HG03175 (cell line): ENCODE results near the gene HAUS3.

Source experiments
- ATAC-seq: cut with Tn5 transposase; IDR thresholded peaks from one replicate; pipeline ENCODE4 v1.9.1; 2021; ENCODE audit warnings: mild to moderate bottlenecking, moderate library complexity; ENCODE audit not compliant: unreplicated experiment

The HAUS3 gene, protein sequence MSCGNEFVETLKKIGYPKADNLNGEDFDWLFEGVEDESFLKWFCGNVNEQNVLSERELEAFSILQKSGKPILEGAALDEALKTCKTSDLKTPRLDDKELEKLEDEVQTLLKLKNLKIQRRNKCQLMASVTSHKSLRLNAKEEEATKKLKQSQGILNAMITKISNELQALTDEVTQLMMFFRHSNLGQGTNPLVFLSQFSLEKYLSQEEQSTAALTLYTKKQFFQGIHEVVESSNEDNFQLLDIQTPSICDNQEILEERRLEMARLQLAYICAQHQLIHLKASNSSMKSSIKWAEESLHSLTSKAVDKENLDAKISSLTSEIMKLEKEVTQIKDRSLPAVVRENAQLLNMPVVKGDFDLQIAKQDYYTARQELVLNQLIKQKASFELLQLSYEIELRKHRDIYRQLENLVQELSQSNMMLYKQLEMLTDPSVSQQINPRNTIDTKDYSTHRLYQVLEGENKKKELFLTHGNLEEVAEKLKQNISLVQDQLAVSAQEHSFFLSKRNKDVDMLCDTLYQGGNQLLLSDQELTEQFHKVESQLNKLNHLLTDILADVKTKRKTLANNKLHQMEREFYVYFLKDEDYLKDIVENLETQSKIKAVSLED

DNA sequence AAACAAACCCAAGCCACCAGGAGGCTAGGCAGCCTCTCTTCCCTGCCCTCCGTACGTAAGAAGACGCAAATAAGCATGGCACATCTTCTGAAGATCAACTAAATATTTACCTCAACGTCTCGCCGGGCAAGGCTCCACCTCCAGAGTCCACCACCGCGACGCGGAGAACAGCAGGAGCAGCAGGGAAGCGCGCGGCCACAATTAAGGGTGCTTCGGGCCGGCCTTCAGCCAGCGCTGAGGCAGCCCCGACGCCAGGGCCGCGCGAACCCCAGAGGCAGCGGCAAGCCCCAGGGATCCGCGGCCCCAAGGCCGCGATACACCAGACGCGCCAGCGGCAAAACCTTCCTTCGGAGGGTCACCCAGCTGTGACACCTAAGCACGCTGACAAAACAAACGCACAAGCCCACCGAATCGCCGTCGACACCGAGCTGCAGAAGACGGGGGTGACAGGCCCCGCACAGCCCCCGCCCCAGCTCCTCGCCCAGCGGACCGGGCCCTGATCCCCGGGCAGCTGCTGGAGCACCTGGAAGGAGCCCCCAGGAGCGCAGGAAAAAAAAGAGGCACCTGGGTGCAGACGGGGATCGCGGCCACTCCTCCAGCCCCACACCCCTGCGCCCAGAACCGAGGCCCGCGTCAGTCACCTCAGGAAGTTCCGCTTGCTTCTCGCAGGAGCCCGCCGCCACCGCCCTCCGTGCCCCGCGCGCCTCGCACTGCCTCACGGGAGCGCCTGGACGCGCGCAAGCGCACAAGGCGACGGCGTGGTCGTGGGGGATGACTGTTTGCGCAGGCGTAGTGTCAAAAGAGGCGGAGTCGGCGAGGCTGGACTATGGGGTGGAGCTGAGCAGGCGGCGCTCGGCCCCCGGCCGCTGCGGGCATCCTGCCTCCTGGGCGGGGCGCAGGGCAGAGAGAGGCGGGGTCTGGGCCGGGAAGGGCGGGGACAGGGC, at the start of gene HAUS3, which contains the start of gene POLN:
Gene HAUS3 (minus strand): TSS at position 712 of the 944 bp plus-strand sequence. CDS start 1,175 bp downstream, outside the sequence.
Gene POLN (minus strand): TSS at position 712 of the 944 bp plus-strand sequence. CDS start 12,890 bp downstream, outside the sequence.
- peak; percentile 93 for ATAC-seq

DNA sequence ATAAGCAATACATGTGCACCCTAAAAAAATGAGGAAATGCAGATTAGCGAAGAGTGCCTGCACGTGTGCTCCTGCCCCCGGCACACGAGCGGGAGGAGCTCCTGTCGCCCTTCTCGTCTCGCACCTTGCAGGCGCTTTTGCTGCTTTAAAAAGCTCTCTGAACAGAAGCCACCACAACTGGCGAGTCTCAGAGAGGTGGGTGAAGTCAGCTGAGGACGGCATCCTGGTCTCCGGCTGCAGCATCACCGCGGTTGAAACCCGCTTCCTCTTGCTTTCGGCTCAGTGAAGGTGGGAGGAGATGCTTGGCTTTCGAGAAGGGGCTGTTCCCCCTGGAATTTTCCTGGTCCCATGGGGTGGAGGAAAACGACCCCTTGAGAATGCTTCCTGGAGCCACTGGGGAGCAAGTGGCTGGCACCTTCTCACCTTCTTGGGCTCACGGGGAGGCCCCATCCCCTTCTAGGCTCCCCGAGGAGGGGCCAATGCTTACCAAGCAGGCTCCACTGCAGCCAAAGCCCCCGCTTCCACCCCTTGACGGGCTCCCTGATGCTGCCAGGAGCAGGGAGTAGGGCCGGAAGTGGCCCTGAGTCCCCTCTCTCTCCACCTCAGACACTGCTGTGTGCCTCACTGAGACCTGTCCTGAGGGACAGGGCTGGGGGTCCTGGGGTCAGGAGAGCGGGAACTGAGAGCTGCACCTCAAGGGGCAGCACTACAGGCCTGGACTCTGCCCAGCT, 49.2 kb upstream of the HAUS3 start:
- no peak for ATAC-seq

DNA sequence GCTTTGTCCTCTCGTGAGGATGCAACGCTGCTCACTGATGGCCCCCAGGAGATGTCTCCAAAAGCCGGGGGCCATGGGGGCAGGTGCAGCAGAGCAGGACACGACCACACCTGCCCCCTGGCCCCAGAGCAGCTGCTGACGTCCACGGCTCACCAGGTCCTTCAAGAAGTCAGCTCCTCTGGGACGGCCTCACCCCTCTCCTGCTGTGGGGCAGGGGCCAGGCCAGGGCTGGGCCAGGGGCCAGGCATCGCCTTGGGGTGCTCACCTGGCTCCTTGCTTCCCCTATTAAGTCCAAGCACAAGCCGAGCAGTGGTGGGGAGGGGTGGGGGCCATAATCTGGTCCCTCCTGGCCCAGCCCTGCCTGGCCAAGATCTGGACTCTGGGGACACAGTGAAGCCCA, 48.6 kb upstream of the HAUS3 start:
- ATAC-seq, result no peak

DNA sequence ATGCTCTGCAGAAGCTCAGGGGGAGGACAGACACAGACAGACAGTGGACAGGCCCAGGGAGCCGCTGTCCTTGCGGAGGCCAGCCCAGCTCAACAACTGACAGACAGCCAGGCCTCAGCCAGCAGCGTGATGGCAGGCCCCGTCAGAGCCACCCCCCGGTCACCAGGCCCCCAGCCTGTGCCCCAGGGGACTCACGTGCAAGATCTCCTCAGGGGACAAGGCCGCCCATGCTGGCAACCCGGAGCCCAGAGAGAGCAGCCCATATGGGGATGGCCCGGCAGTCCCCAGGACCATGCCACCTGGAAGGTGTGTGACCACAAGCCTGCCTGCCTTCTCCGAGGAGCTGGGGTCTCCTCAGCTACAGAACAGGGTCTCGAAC, 48.0 kb upstream of the HAUS3 start:
- no peak for ATAC-seq

DNA sequence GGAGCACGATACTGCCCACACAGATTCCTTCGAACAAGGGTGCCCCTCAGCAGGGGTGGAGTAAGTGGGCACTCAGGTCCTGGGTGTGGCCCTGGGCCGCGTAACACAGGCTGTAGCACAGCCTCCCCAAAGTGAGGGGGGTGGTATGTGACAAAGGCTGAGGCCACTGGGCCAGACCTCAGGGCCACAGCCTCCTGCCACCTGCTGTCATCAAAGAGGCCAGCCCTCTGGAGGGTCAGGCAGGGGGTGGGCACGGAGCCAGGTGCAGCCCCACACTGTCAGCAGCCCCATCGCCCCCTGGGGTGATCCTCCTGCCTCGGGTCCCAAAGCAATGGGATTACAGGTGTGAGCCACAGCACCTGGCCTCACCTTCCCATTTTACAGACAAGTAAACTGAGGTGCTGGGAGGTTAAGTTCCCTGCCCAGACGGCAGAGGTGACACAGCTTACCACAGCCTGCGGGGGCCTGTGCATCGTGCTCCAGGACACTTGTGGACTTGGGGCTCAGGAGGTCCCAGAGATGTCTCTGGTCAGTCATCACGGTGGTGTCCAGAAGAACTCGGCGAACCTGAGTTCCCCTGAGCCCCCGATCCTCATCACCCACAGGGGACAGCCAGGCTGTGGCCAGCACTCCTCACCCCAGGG, 47.5 kb upstream of the HAUS3 start:
- ATAC-seq, result no peak

DNA sequence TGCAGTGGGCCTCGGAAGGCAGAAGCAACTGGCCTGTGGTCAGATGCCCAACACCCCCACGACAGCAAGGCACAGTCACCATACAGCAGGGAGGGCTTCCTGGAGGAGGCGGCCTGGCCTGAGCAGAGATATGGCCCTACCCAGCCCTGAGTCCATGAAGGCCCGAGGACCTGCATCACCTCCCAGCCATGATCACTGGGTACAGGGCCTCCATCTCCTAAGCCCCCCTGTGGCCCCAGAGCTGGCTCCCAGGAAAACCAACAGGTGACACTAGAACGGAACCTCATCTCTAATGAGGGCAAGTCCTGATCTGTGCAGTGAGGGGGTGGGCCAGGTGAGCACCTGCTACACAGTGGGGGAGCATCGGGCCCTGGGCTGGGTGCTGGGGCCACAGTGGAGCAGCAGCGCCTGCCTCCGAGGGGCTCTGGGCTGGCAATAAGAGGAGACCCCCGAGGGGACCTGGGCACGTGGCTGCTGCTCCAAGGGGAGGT, 46.2 kb upstream of the HAUS3 start:
- no peak for ATAC-seq

DNA sequence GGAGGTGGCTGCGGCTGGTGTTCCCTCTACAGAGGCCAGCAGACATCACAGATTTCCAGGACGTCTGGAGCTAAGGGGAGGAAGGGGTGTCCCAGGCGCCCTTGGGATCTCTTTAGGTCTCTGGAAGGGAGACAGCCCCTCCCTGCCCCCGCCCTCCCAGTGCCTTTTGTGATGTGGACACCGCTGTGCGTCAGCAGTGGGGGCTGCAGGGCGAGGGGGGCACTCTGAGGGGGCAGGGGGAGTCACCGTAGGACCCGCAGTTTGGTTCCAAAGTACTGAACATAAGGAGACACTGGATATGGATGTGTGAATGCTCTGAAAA, 45.6 kb upstream of the HAUS3 start:
- ATAC-seq, result no peak

DNA sequence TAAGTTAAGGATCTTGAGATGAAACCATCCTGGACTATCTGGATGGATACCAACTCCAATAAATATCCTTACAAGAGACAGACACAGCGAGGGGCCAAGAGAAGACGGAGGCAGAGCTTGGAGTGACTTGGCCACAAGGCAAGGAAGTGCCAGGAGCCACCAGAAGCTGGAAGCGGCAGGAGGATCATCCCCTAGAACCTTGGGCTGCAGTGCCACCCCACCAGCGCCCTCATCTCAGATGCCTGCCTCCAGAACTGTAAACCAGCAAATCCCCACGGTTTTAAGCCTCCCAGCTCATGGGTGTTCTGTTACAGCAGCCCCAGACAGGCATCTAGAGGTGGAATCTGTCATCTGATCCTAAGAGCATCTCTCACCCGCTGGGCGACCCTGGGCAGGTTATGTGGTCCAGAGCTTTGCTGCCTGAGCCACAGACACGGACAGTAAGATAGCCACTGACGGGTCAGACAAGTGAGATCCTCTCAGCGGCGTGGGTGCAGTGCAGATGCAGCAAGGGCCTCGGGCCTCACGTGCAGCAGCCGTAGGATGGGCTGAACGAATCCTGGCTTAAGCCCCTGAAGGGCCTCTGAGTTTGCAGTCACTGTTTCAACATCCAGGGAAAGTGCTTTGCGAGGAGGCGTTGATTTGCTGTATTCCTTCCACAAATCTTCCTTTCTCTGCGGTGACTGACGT, 45.1 kb upstream of the HAUS3 start:
- ATAC-seq, result no peak

DNA sequence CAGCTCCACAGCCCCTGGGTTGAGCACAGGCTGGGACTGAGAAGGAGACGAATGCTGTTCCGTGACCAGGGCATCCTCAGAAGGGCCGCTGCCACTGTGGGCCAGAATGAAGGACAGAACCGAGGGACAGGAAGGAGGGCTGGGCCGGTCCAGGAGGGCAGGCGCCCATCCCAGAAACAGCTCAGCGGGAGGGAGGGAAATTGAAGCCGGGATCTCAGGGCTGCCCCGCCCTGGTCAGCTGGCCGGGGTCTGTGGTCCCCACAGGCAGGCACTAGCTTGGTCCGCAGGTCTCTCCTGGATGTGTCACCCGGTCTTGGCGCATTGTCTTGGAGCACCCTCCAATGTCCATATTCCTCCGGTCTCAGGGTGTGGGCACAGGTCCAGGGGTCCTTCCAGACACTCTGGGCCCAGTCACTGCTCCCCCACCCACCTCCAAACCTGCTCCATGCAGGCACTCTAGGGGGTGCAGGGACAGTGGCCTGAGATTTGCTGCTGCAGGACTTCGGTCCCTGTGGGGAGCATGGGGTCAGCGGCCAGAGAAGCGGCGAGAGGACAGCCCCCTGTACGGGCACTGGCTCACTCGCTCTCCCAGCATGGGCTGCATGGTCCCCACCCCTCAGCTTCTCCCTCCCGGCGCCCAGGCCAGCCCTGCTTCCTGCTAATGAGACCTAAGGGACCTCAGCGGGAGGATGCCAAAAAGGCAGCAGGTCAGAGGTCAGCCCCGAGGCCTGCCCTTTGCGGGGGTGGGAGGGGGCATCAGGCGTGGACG, 43.9 kb upstream of the HAUS3 start:
- no peak for ATAC-seq

DNA sequence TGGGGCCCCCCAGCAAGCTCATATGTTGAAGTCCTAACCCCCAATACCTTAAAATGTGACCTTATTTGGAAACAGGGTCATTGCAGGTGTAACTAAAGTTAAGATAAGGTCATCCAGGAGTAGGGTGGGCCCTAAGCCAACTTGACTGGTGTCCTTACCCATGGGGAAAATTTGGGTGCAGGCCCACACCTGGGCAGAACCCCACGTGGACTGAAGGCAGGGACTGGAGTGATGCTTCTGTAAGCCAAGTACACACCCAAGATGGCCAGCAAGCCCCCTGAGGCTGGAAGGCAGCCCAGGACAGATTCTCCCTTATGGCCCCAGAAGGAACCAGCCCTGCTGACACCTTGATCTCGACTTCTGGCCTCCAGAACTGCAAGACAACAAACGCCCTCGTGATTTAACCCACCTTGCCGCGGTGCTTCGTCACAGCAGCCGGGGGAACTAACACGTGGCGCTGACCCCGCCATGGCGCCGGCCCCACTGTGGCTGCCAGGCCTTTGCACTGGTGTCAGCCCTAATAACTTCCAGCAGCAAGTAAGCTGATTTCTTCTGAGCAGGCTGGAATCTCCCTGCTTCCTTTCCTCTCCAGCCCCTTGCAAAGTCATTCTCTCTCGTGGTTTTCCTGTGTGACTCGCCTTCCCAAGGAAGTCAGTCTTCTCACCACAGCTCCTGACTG, 43.2 kb upstream of the HAUS3 start:
- no peak for ATAC-seq

DNA sequence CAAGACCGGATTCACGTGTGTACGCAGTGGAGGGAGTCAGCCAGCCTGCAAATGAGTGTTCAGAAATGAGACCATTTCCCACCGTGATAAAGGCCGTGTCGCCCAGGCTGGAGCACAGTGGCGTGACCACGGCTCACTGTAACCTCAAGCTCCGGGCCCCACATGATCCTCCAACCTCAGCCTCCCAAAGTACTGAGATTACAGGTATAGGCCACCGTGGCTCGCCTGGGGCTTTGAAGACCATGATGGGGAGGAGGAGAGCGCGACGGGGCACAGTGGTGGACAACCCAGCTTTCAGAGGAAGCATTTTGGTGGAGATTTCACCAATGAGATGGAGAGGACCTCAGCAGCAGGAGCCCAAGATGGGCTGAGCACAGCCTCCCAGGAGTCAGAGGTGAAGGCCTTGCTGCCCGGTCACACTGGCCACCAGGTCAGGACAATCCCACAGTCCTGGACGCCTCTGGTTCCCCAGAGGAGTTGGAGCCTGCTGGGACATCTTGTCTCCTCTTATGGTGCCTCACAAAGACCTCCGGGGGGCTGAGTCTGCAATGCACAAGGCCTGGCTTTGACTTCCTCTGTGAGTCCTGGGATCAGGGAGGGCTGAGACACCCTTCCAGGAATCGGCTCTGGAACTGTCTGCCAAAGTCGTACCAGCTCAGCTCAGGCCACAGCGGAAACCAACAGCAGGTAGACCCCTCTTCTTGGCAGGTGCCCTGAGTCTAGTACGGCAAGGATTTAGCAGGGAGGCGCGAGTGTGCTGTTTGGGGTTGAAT, 42.4 kb upstream of the HAUS3 start:
- ATAC-seq, result no peak

DNA sequence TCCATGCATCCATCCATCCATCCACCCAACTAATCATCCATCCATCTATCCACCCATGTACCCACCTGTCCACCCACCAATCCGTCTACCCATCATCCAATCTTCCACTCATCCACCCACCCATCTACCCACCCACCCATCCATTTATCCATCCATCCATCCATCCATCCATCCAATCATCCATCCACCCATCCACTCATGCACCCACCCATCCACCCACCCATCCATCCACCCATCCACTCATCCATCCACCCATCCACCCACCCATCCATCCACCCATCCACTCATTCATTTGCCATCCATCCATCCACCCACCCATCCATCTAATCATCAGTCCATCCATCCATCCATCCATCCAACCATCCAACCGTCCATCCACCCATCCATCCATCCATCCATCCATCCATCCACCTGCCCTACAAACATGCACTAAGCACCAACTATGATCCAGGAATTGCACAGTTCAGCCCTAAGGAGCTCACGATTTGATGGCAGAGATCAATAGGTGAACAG, 41.3 kb upstream of the HAUS3 start:
- ATAC-seq, result no peak

DNA sequence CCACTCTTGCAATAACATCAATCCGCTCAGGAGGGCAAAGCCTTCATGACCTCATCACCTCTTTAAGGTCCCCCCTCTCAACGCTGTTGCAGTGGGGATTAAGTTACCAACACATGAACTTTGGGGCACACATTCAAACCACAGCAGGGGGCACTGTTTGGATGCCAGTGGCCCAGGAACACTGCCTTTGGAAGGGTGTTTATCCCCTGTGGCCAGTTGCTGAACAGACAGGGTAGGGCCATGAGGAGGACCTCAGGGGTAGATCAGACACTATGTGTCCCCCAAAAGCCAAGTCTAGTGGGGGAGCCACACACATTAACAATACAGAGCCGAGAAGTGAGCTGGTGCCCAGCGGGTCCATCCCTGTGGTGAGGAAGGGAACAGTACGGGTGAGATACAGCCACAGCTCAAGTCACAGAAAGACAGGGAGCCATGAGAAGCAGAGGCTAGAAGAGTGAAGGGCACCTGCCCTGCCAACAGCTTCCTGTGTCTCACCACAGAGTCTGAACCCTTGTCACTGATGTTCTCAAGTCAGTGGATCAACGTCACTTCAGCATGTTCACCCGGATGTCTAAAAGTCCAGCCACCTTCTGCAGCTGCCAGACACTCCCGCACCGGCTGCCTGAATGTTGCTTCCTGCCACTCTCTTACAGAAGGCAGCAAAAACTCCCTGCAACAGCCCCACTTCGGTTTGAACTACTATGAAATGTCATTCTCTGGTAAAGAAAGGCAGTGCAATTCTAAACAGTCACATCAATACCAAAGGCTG, 39.8 kb upstream of the HAUS3 start:
- ATAC-seq, result peak; percentile 78

DNA sequence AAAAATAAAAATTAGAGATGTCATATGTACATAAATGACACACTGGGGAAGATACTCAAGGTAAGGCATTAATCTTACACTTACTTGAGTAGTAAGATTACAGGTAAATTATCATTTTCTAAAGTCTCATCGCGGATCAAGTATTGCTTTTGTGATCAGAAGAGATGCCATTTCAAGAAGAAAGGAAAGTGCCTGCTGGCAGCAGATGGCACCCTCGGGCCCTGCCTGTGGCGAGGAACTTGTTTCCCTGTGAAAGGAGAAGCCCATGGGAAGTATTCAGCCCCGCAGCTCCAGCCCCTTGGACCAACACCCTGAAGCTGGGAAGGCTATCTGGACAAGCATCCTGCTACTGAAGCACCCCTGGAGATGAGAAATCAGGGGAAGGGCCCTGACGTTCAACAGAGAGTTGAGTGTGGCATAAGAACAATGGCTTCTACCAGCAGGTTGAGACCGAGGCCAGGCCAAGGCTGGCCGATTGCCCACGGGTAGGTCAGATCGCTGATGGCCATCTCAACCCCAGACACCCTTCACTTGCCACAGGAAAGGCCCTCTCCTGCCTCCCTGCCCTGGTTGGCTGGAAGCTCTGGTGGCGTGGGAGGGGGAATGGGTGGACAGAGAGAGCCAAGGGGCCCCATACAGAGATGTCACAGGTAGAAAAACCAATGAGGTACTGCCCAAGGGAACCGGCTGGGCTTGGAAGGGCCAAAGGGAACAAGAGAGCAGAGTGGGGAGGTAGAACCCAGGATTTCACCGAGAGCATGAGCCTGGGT, 38.8 kb upstream of the HAUS3 start:
- ATAC-seq, result no peak

DNA sequence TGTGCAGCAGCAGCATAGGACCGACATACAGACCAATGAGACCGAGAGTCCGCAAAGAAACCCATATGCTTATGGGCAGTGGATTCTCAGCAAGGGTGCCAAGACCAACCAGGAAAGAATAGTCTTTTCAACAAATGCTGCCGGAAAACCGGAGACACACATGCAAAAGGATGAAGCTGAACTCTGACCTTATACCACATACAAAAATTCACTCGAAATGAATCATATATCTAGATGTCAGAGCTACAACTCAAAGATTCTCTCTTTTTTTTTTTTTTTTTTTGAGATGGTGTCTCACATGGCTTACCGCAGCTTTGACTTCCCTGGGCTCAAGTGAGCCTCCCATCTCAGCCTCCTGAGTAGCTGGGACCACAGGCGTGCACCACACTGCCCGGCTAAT, 36.0 kb upstream of the HAUS3 start:
- ATAC-seq, result no peak
